ENCODE results near the gene MYH14. TPM values are rescaled to one million over a fixed set of nuclear protein-coding genes. Genes with fewer than 3 reads are reported as not detected.
A peak's percentile ranks its signal among the peaks of the same experiment; 100 is the strongest.

MYH14 gene
- total RNA-seq, 1 experiment from 2014 or later = 4.1 TPM

GRCh38 chr19:50312967-50313811, 109.8 kb downstream of the MYH14 start:
- peak overlapping the region; percentile 54 for H3K4me3 ChIP-seq (ENCODE audit: insufficient read depth, low read depth, low read length)
- DNase-seq = peak; percentile 51
- H3K36me3 ChIP-seq (replicated peaks; ENCODE audit: control insufficient read depth, insufficient read depth, low read length) = no peaks in the 10 kb centered on the region
- H3K27me3 ChIP-seq (ENCODE audit: control insufficient read depth, insufficient read depth, low read length) = no peaks in the 10 kb centered on the region

GRCh38 chr19:50313812-50314536, 110.6 kb downstream of the MYH14 start:
- no peaks in the 10 kb centered on the region for H3K27me3 ChIP-seq (ENCODE audit: control insufficient read depth, insufficient read depth, low read length)
- peak; percentile 89 for DNase-seq
- H3K4me3 ChIP-seq (ENCODE audit: insufficient read depth, low read depth, low read length) = peak overlapping the region; percentile 54; the same call in 1 of the 2 replicates
- H3K36me3 ChIP-seq (replicated peaks; ENCODE audit: control insufficient read depth, insufficient read depth, low read length) = no peaks in the 10 kb centered on the region

GRCh38 chr19:50314724-50315708, 111.6 kb downstream of the MYH14 start:
- peak; percentile 83 for DNase-seq
- peak overlapping the region; percentile 54 for H3K4me3 ChIP-seq (ENCODE audit: insufficient read depth, low read depth, low read length)
- no peaks in the 10 kb centered on the region for H3K27me3 ChIP-seq (ENCODE audit: control insufficient read depth, insufficient read depth, low read length)
- no peaks in the 10 kb centered on the region for H3K36me3 ChIP-seq (replicated peaks; ENCODE audit: control insufficient read depth, insufficient read depth, low read length)

- H3K36me3 ChIP-seq (replicated peaks; ENCODE audit: control insufficient read depth, insufficient read depth, low read length) = no peaks in the 10 kb centered on the region
- peak overlapping the region; percentile 37 for H3K4me3 ChIP-seq (ENCODE audit: insufficient read depth, low read depth, low read length)
- peak; percentile 82 for DNase-seq
- H3K27me3 ChIP-seq (ENCODE audit: control insufficient read depth, insufficient read depth, low read length) = no peaks in the 10 kb centered on the region
Observed at GRCh38 chr19:50315773-50316448, 112.5 kb downstream of the MYH14 start.

- H3K27me3 ChIP-seq (ENCODE audit: control insufficient read depth, insufficient read depth, low read length) = no peaks in the 10 kb centered on the region
- no peak for DNase-seq
- H3K4me3 ChIP-seq (ENCODE audit: insufficient read depth, low read depth, low read length) = no peak overlapping the region
- no peaks in the 10 kb centered on the region for H3K36me3 ChIP-seq (replicated peaks; ENCODE audit: control insufficient read depth, insufficient read depth, low read length)
Observed at GRCh38 chr19:50317115-50317514, 113.7 kb downstream of the MYH14 start.

GRCh38 chr19:50318438-50318837, 115.0 kb downstream of the MYH14 start:
- H3K27me3 ChIP-seq (ENCODE audit: control insufficient read depth, insufficient read depth, low read length) = no peaks in the 10 kb centered on the region
- no peaks in the 10 kb centered on the region for H3K36me3 ChIP-seq (replicated peaks; ENCODE audit: control insufficient read depth, insufficient read depth, low read length)
- H3K4me3 ChIP-seq (ENCODE audit: insufficient read depth, low read depth, low read length) = no peak overlapping the region
- DNase-seq = no peak

GRCh38 chr19:50319156-50319555, 115.7 kb downstream of the MYH14 start:
- Histone ChIP-seq H3K4me3 (ENCODE audit: insufficient read depth, low read depth, low read length) (no peak overlapping the region), H3K27me3 (ENCODE audit: control insufficient read depth, insufficient read depth, low read length) (no peaks in the 10 kb centered on the region), H3K36me3 (replicated peaks; ENCODE audit: control insufficient read depth, insufficient read depth, low read length) (no peaks in the 10 kb centered on the region; the same call in 1 of the 2 replicates)
- DNase-seq = peak; percentile 13

- Histone ChIP-seq H3K4me3 (ENCODE audit: insufficient read depth, low read depth, low read length) (no peak overlapping the region), H3K36me3 (replicated peaks; ENCODE audit: control insufficient read depth, insufficient read depth, low read length) (no peaks in the 10 kb centered on the region; the same call in 1 of the 2 replicates), H3K27me3 (ENCODE audit: control insufficient read depth, insufficient read depth, low read length) (no peaks in the 10 kb centered on the region)
- DNase-seq = peak; percentile 28
Observed at GRCh38 chr19:50320051-50320450, 116.6 kb downstream of the MYH14 start.

- H3K4me3 ChIP-seq (ENCODE audit: insufficient read depth, low read depth, low read length) = no peak overlapping the region
- H3K27me3 ChIP-seq (ENCODE audit: control insufficient read depth, insufficient read depth, low read length) = no peaks in the 10 kb centered on the region
- no peaks in the 10 kb centered on the region; the same call in 1 of the 2 replicates for H3K36me3 ChIP-seq (replicated peaks; ENCODE audit: control insufficient read depth, insufficient read depth, low read length)
- DNase-seq = peak; percentile 22
Observed at GRCh38 chr19:50320596-50320995, 117.2 kb downstream of the MYH14 start.

GRCh38 chr19:50321831-50322230, 118.4 kb downstream of the MYH14 start:
- Histone ChIP-seq H3K27me3 (ENCODE audit: control insufficient read depth, insufficient read depth, low read length) (peaks cover 4% of the 10 kb centered on the region), H3K4me3 (ENCODE audit: insufficient read depth, low read depth, low read length) (no peak overlapping the region), H3K36me3 (replicated peaks; ENCODE audit: control insufficient read depth, insufficient read depth, low read length) (no peaks in the 10 kb centered on the region; the same call in 1 of the 2 replicates)
- peak; percentile 18 for DNase-seq

GRCh38 chr19:50322234-50322633, 118.8 kb downstream of the MYH14 start:
- H3K4me3 ChIP-seq (ENCODE audit: insufficient read depth, low read depth, low read length) = no peak overlapping the region
- peaks cover 8% of the 10 kb centered on the region for H3K27me3 ChIP-seq (ENCODE audit: control insufficient read depth, insufficient read depth, low read length)
- DNase-seq = peak; percentile 30
- no peaks in the 10 kb centered on the region; the same call in 1 of the 2 replicates for H3K36me3 ChIP-seq (replicated peaks; ENCODE audit: control insufficient read depth, insufficient read depth, low read length)

- H3K36me3 ChIP-seq (replicated peaks; ENCODE audit: control insufficient read depth, insufficient read depth, low read length) = no peaks in the 10 kb centered on the region; the same call in 1 of the 2 replicates
- H3K27me3 ChIP-seq (ENCODE audit: control insufficient read depth, insufficient read depth, low read length) = peaks cover 16% of the 10 kb centered on the region
- DNase-seq = peak; percentile 28
- no peak overlapping the region for H3K4me3 ChIP-seq (ENCODE audit: insufficient read depth, low read depth, low read length)
Observed at GRCh38 chr19:50322931-50323781, 119.7 kb downstream of the MYH14 start.

- H3K36me3 ChIP-seq (replicated peaks; ENCODE audit: control insufficient read depth, insufficient read depth, low read length) = no peaks in the 10 kb centered on the region; the same call in 1 of the 2 replicates
- peak; percentile 25 for DNase-seq
- H3K27me3 ChIP-seq (ENCODE audit: control insufficient read depth, insufficient read depth, low read length) = peaks cover 20% of the 10 kb centered on the region
- H3K4me3 ChIP-seq (ENCODE audit: insufficient read depth, low read depth, low read length) = no peak overlapping the region
Observed at GRCh38 chr19:50323782-50324133, 120.3 kb downstream of the MYH14 start.

Data from H7 (cell line).